Sciatic nerve (tissue), 2 donors: ENCODE measurements around the gene KIF5B. TPM values are rescaled to one million over a fixed set of nuclear protein-coding genes. Genes with fewer than 3 reads are reported as not detected.
"Not testable (repeated sequence)": the region's sequence is repeated elsewhere in the genome, so short reads cannot be mapped to it uniquely, and the experiment has no call there.

Source experiments
- ATAC-seq: fragments of 200-7000 bp; cut with Tn5 transposase; one replicate; pipeline ENCODE4 v1.9.1; 2020; ENCODE audit warnings: mild to moderate bottlenecking, moderate library complexity
- DNase-seq: peaks from one replicate; pipeline ENCODE4 v3.0.0-alpha.2; 2020; ENCODE audit warnings: low spot score
- intact Hi-C: fragments of 100-400 bp; cut with DNase I; formaldehyde crosslinking; loops from one replicate; pipeline ENCODE4 v1.14.2; 2022
- total RNA-seq: library from RNA; stranded (reverse); fragmentation: NEBNext Ultra II Directional; extraction: Animal tissue kit (Norgen Biotek cat#: 25700); gene quantifications from one replicate; pipeline ENCODE4 v1.2.1, GENCODE V29; 2021
- donor health status: DM: no; HTN: no; CAD: no.
- donor health status: DM: no; HTN: no; CAD: no.

The KIF5B gene
- 125 TPM for total RNA-seq

DNA sequence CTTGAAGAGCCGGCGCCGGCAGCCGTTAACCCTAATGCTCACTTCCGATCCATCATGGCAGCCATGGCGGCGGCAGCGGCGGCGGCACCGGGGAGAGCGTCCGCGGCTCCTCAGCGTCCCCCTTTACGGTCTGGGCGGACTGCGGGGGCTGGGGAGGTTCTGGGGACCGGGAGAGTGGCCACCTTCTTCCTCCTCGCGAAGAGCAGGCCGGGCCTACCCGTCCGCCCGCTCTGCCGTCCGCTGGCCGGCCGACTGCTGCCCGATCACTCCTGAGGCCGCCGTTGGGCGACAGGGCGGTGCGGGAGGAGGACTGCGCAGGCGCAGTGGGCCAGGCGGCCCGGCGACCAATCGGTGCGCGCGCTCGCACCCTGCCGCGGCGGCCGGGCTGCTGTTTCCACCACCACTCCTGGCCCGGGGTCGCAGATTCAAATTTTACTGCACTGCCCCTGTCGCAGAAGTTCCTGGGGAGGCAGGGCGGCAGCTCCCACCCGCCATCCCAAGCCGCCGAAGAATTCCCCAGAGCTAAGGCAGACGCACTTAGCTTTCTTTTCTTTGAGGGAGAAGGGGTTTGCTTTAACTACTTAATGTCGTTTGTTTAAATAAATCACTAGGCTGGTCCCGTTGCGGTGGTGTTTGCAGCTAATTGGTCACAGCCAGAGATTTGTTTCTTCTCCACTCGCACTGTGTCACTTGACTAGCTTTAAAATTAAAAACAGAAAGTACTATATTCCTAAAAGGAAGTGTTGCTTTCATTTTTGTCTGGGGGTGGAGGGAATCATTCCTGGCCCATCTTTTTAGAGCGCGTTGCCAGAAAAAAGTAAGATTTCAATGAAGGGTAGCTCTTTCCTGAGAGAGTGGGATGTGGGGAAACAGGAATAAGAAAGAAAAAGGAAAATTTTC lies at the start of gene KIF5B:
TSS of gene KIF5B (minus strand) at position 290 of the 900 bp plus-strand sequence. CDS start 452 bp downstream, outside the sequence.
- ATAC-seq, result peak; percentile 95
- DNase-seq, result peak; percentile 93

GRCh38 chr10:32105782-32106382 lies 49.7 kb upstream of the KIF5B start:
- no peak for ATAC-seq
- no peak for DNase-seq
- intact Hi-C loops, result no loop called here

More for the DNA sequence above, at the start of gene KIF5B:
- intact Hi-C loops, result no loop called here

GRCh38 chr10:32104622-32105509 lies 48.6 kb upstream of the KIF5B start:
- no peak for DNase-seq
- intact Hi-C loops, result no loop called here
- no peak for ATAC-seq

GRCh38 chr10:32104181-32104580 lies 48.0 kb upstream of the KIF5B start:
- intact Hi-C loops, result no loop called here
- ATAC-seq (no peak), DNase-seq (no peak)

DNA sequence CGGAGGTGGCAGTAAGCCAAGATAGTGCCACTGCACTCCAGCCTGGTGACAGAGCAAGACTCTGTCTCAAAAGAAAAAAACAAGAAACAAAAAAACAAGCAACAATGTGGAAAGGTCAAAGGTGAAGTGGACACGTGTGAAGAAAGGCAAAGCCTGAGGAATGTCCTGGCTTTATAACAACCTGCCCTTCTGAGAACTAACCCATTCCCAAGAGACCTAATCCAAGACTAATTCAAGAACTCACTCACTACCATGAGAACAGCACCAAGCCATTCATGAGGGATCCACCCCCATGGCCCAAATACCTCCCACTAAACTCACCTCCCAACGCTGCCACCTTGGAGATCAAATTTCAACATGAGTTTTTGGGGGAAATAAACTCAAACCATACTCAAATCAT lies 47.5 kb upstream of the KIF5B start:
- no peak for ATAC-seq
- intact Hi-C loops, result no loop called here
- no peak for DNase-seq

- intact Hi-C loops, DNase-seq, ATAC-seq: not testable (repeated sequence)
These were observed 42.5 kb upstream of the KIF5B start for GRCh38 chr10:32098566-32099259.

GRCh38 chr10:32095116-32095733 lies 39.0 kb upstream of the KIF5B start:
- DNase-seq (no peak), ATAC-seq (no peak)
- intact Hi-C loops, result no loop called here

DNA sequence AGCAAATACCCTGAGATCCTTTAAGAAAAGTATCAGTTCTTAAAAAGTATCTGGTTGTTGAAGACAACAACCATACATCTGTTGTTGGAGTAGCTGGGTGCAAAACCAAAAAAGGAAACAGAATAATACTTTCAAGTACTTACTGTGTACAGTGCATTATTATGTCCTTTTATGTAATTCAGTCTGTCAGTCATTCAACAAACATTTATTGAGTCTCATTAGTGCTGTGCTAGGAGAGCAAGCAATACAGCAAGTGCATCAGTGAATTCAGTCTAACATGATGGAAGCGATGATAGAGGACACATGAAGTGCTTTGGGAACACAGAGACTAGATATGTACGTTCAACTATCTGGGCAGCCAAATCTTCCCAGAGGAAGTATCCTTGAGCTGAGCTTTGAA lies 37.4 kb upstream of the KIF5B start:
- DNase-seq (no peak), ATAC-seq (no peak)
- intact Hi-C loops, result no loop called here

DNA sequence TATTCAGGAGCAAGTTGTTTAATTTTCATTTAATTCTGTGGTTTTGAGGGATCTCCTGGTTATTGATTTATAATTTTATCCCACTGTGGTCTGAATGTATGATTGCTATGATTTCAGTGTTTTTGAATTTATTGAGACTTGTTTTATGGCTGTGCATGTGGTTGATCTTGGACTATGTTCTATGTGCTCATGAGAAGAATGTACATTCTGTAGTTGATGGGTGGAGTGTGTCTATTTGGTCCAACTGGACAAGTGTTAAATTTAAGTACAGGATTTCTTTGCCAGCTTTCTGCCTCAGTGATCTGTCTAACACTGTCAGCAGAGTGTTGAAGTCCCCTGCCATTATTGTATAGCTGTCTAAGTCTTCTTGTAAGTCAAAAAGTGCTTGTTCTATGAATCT lies 34.8 kb upstream of the KIF5B start:
- intact Hi-C loops, result no loop called here
- DNase-seq, result no peak
- no peak for ATAC-seq

DNA sequence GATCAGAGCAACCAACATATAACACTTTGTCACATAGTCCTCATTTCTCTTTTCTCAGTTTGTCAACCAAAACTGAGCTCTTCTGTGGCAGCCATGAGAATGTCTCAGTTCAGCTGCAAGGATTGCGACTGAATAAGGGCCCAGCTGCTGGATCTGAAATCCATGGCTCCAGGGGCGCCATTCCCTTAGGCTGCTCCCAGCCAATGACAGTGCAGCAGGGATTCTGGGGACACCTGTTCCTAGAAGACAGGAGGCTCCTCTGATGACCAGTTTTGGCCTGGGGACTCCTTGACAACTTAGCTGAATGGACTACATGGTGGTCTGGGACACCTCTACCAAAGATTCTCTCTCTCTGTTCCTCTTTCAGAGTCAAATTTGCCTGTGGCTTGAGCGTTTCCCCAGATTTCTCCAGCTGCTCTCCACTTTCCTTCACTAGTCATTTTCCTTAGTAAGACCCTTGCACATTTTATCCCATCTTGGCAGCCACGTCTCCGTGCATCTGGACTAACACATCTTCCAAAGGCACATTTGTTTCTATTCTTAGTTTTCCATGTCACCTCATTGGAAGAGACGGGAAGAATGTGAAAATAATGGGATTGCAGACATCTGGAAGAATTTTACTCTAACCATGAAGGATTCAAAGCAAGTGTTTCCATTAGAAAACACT lies 28.1 kb upstream of the KIF5B start:
- DNase-seq (no peak), ATAC-seq (no peak)
- intact Hi-C loops, result no loop called here

DNA sequence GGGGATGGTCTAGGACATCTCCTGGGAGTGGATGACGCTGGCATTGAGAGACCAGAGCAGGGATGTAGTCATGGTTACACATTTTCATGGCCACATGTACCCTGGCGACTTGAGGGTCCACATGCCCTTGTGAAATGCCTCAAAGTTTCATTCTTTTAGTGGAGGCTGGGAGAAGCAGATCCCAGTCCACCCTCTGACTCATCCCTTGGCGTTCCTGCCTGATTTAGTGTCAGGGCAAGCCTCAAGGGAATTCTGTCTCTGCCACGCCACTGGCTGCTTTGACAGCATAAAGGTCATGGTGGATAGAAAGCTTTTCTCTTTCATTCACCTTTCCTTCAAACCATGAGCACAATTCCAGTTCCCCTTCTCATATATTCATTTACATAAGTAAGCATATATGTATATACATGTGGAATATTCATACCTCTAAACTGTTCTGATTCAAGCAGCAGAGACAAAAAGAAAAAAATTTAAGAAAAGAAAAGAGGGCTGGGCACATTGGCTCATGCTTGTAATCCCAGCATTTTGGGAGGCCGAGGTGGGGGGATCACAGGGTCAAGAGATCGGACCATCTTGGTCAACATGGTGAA lies 21.8 kb upstream of the KIF5B start:
- DNase-seq (no peak), ATAC-seq (peak; percentile 24)
- intact Hi-C loops, result no loop called here

GRCh38 chr10:32073659-32074058 lies 17.4 kb upstream of the KIF5B start:
- no peak for DNase-seq
- intact Hi-C loops, result no loop called here
- ATAC-seq, result no peak

GRCh38 chr10:32073128-32073527 lies 16.9 kb upstream of the KIF5B start:
- intact Hi-C loops, result no loop called here
- no peak for DNase-seq
- no peak for ATAC-seq

- no peak for ATAC-seq
- DNase-seq, result no peak
- intact Hi-C loops, result no loop called here
These were observed 16.0 kb upstream of the KIF5B start for GRCh38 chr10:32072025-32072800.

GRCh38 chr10:32070645-32071044 lies 14.4 kb upstream of the KIF5B start:
- DNase-seq (no peak), ATAC-seq (no peak)
- intact Hi-C loops, result no loop called here

DNA sequence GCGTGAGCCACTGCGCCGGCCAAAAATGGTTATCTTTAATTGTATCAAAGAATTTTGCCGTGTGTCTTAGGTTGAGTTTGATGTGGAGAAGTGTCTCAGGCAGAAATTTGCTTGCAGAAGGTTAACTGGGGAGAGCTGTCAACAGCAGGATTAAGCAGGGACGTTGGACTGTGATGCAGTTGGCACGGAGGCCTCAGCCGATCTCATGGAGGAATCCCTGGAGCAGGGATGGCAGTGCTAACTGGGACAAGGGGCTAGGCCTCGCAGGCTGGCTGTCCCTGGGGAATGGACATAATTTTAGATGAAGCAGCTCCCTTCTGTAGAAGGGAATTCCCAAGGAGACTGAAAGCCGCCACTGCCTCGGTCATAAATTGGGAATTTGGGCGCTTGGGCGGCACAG lies 12.3 kb upstream of the KIF5B start:
- ATAC-seq, result no peak
- no peak for DNase-seq
- intact Hi-C loops, result no loop called here

GRCh38 chr10:32067931-32068330 lies 11.7 kb upstream of the KIF5B start:
- intact Hi-C loops, DNase-seq, ATAC-seq: not testable (repeated sequence)
